ENCODE data around the gene KRTAP10-8. TPM values are rescaled to one million over a fixed set of nuclear protein-coding genes. Genes with fewer than 3 reads are reported as not detected.
"Not testable (repeated sequence)": the region's sequence is repeated elsewhere in the genome, so short reads cannot be mapped to it uniquely, and the experiment has no call there.

The KRTAP10-8 gene
- total RNA-seq, 4 donors from 2014 or later: not detected

GRCh38 chr21:44658541-44658910 lies 46.6 kb downstream of the KRTAP10-8 start:
- DNase-seq (ENCODE audit: low spot score) (no peak), ATAC-seq (ENCODE audit: low FRiP score) (no peak)
- TF ChIP-seq CTCF (IDR thresholded peaks at IDR 0.05): no peak

- ATAC-seq (ENCODE audit: low FRiP score) (no peak), DNase-seq (ENCODE audit: low spot score) (no peak)
- no peak for TF ChIP-seq CTCF (IDR thresholded peaks at IDR 0.05)
Measured at GRCh38 chr21:44658913-44659595, 47.2 kb downstream of the KRTAP10-8 start.

- DNase-seq (ENCODE audit: low spot score); ATAC-seq (ENCODE audit: low FRiP score): not testable (repeated sequence)
Measured at GRCh38 chr21:44661567-44661966, 49.7 kb downstream of the KRTAP10-8 start.

Other genes starting within 250 kb of the KRTAP10-8 start
- 1 to 10 TPM; 1.4 to 4.4 (median 3.6) TPM for gene LRRC3, start 156.6 kb upstream of the KRTAP10-8 start, total RNA-seq
- gene KRTAP10-1, start 71.9 kb upstream of the KRTAP10-8 start, total RNA-seq: not detected
- gene KRTAP10-2, start 60.6 kb upstream of the KRTAP10-8 start, total RNA-seq: not detected
- not detected for gene KRTAP10-3, start 53.3 kb upstream of the KRTAP10-8 start, total RNA-seq
- gene KRTAP10-4, start 38.4 kb upstream of the KRTAP10-8 start, total RNA-seq: not detected
- gene KRTAP10-5, start 31.5 kb upstream of the KRTAP10-8 start, total RNA-seq: not detected
- gene KRTAP10-6, start 19.6 kb upstream of the KRTAP10-8 start, total RNA-seq: not detected
- gene KRTAP10-7, start 11.5 kb upstream of the KRTAP10-8 start, total RNA-seq: not detected
- gene KRTAP10-9, start 15.0 kb downstream of the KRTAP10-8 start, total RNA-seq: not detected
- gene KRTAP10-10, start 25.3 kb downstream of the KRTAP10-8 start, total RNA-seq: not detected
- gene KRTAP10-11, start 34.3 kb downstream of the KRTAP10-8 start, total RNA-seq: not detected
- not detected for gene KRTAP12-4, start 42.6 kb downstream of the KRTAP10-8 start, total RNA-seq
- gene KRTAP12-3, start 45.9 kb downstream of the KRTAP10-8 start, total RNA-seq: not detected
- gene KRTAP12-2, start 54.8 kb downstream of the KRTAP10-8 start, total RNA-seq: not detected
- gene KRTAP12-1, start 70.1 kb downstream of the KRTAP10-8 start, total RNA-seq: not detected
- gene KRTAP10-12, start 85.1 kb downstream of the KRTAP10-8 start, total RNA-seq: not detected
- under 1 TPM in 1 of 4 donors, not detected in 3; 0.19 TPM for gene TSPEAR, start 99.5 kb downstream of the KRTAP10-8 start, total RNA-seq
- gene UBE2G2, start 189.7 kb downstream of the KRTAP10-8 start, total RNA-seq: 100 to 1,000 TPM in 3 of 4 donors, 10 to 100 TPM in 1; 95.8 to 187 (median 103) TPM
- gene SUMO3, start 206.0 kb downstream of the KRTAP10-8 start, total RNA-seq: 10 to 100 TPM; 55.5 to 62.9 (median 60.2) TPM

All from omental fat pad (tissue), 4 donors.